BLaER1 (cell line): ENCODE results near the gene UNC13D.
A peak's percentile ranks its signal among the peaks of the same experiment; 100 is the strongest.
"Not testable (repeated sequence)": the region's sequence is repeated elsewhere in the genome, so short reads cannot be mapped to it uniquely, and the experiment has no call there.

Experiments used
- H3K27ac ChIP-seq: shearing (Covaris generic); formaldehyde crosslinking; 2 replicates; pipeline ENCODE4 v1.8.1; 2022
- H3K27me3 ChIP-seq: shearing (Covaris generic); formaldehyde crosslinking; 2 replicates; pipeline ENCODE4 v1.8.1; 2022
- H3K36me3 ChIP-seq: shearing (Covaris generic); formaldehyde crosslinking; 2 replicates; pipeline ENCODE4 v1.8.1; 2022
- H3K4me1 ChIP-seq: shearing (Covaris generic); formaldehyde crosslinking; 2 replicates; pipeline ENCODE4 v1.8.1; 2022
- H3K4me2 ChIP-seq: shearing (Covaris generic); formaldehyde crosslinking; 2 replicates; pipeline ENCODE4 v1.8.1; 2022
- H3K4me3 ChIP-seq: shearing (Covaris generic); formaldehyde crosslinking; 2 replicates; pipeline ENCODE4 v1.8.1; 2022
- H3K9ac ChIP-seq: shearing (Covaris generic); formaldehyde crosslinking; 2 replicates; pipeline ENCODE4 v1.8.1; 2022
- H3K9me3 ChIP-seq: shearing (Covaris generic); formaldehyde crosslinking; 2 replicates; pipeline ENCODE4 v1.8.1; 2022
- H4K20me1 ChIP-seq: shearing (Covaris generic); formaldehyde crosslinking; 2 replicates; pipeline ENCODE4 v1.8.1; 2022
- Cebpa-rat ChIP-seq: shearing (Covaris generic); IDR thresholded peaks from 2 replicates; pipeline ENCODE4 v1.8.1; 2022

The UNC13D gene

GRCh38 chr17:75784473-75785015 is 59.7 kb downstream of the UNC13D start, which contains the start of gene UNK:
Gene UNK, plus strand, starts transcription at chr17:75784806. Its CDS starts 75 bp downstream, at chr17:75784881.
- no peak for TF ChIP-seq Cebpa-rat
- peak within 1 kb of the TSS; percentile 98 for H3K4me2 ChIP-seq
- H3K27me3 ChIP-seq: no peaks in the 10 kb centered on the region

GRCh38 chr17:75783803-75784472 is 60.3 kb downstream of the UNC13D start:
- Histone ChIP-seq H3K27me3 (no peaks in the 10 kb centered on the region), H3K9ac (peak overlapping the region; percentile 99), H3K4me1 (peaks cover 64% of the 10 kb centered on the region)

More at GRCh38 chr17:75784473-75785015, 59.7 kb downstream of the UNC13D start, which contains the start of gene UNK:
- H4K20me1 ChIP-seq: peaks cover 14% of the 10 kb centered on the region
- H3K4me1 ChIP-seq: peaks cover 64% of the 10 kb centered on the region
- peak within 1 kb of the TSS; percentile 99 for H3K9ac ChIP-seq
- H3K27ac ChIP-seq: peak within 1 kb of the TSS; percentile 100
- peaks cover 23% of the 10 kb centered on the region; the same call in 1 of the 2 replicates for H3K36me3 ChIP-seq
- peak within 1 kb of the TSS; percentile 79 for H3K4me3 ChIP-seq
- no peaks in the 10 kb centered on the region for H3K9me3 ChIP-seq

GRCh38 chr17:75783069-75783783 is 61.0 kb downstream of the UNC13D start:
- Histone ChIP-seq H3K9me3 (no peaks in the 10 kb centered on the region; the same call in 1 of the 2 replicates), H3K4me3 (no peak overlapping the region), H3K4me1 (peaks cover 64% of the 10 kb centered on the region), H3K27me3 (no peaks in the 10 kb centered on the region), H3K4me2 (peak overlapping the region; percentile 98), H3K9ac (peak overlapping the region; percentile 99), H3K27ac (peak overlapping the region; percentile 100), H4K20me1 (peaks cover 15% of the 10 kb centered on the region), H3K36me3 (peaks cover 23% of the 10 kb centered on the region)
- no peak for TF ChIP-seq Cebpa-rat

More at GRCh38 chr17:75783803-75784472, 60.3 kb downstream of the UNC13D start:
- Histone ChIP-seq H4K20me1 (peaks cover 15% of the 10 kb centered on the region), H3K4me3 (peak overlapping the region; percentile 79), H3K36me3 (peaks cover 19% of the 10 kb centered on the region), H3K9me3 (no peaks in the 10 kb centered on the region), H3K27ac (peak overlapping the region; percentile 100), H3K4me2 (peak overlapping the region; percentile 98)
- TF ChIP-seq Cebpa-rat: no peak

- Histone ChIP-seq H4K20me1 (peaks cover 43% of the 10 kb centered on the region), H3K27me3 (no peaks in the 10 kb centered on the region), H3K4me1 (peaks cover 56% of the 10 kb centered on the region), H3K4me3 (no peak overlapping the region), H3K27ac (no peak overlapping the region), H3K36me3 (peaks cover 38% of the 10 kb centered on the region), H3K9ac (no peak overlapping the region), H3K9me3 (no peaks in the 10 kb centered on the region; the same call in 1 of the 2 replicates), H3K4me2 (peak overlapping the region; percentile 29; the same call in 1 of the 2 replicates)
- TF ChIP-seq Cebpa-rat: no peak
These were observed 64.0 kb downstream of the UNC13D start for GRCh38 chr17:75779987-75780889.

GRCh38 chr17:75779250-75779986 is 64.8 kb downstream of the UNC13D start:
- peaks cover 46% of the 10 kb centered on the region for H3K36me3 ChIP-seq
- TF ChIP-seq Cebpa-rat: no peak
- peak overlapping the region; percentile 87; the same call in 1 of the 2 replicates for H3K4me2 ChIP-seq
- peak overlapping the region; percentile 99 for H3K27ac ChIP-seq
- H4K20me1 ChIP-seq: peaks cover 51% of the 10 kb centered on the region
- no peaks in the 10 kb centered on the region; the same call in 1 of the 2 replicates for H3K9me3 ChIP-seq
- H3K4me1 ChIP-seq: peaks cover 56% of the 10 kb centered on the region
- H3K4me3 ChIP-seq: peak overlapping the region; percentile 96
- H3K27me3 ChIP-seq: no peaks in the 10 kb centered on the region
- H3K9ac ChIP-seq: peak overlapping the region; percentile 99

GRCh38 chr17:75778861-75779249 is 65.3 kb downstream of the UNC13D start:
- Histone ChIP-seq H3K4me3 (peak overlapping the region; percentile 96), H3K4me2 (peak overlapping the region; percentile 87), H3K9me3 (no peaks in the 10 kb centered on the region; the same call in 1 of the 2 replicates), H3K9ac (peak overlapping the region; percentile 99), H3K27ac (peak overlapping the region; percentile 99), H3K4me1 (peaks cover 52% of the 10 kb centered on the region), H3K36me3 (peaks cover 52% of the 10 kb centered on the region), H4K20me1 (peaks cover 57% of the 10 kb centered on the region), H3K27me3 (no peaks in the 10 kb centered on the region)
- TF ChIP-seq Cebpa-rat: no peak

- not testable (repeated sequence) for H3K27me3 ChIP-seq, H3K9me3 ChIP-seq
- Histone ChIP-seq H3K4me1 (peaks cover 46% of the 10 kb centered on the region), H3K4me3 (peak overlapping the region; percentile 96), H3K9ac (peak overlapping the region; percentile 99), H3K4me2 (peak overlapping the region; percentile 87), H4K20me1 (peaks cover 63% of the 10 kb centered on the region), H3K27ac (peak overlapping the region; percentile 99), H3K36me3 (peaks cover 58% of the 10 kb centered on the region)
These were observed 65.9 kb downstream of the UNC13D start for GRCh38 chr17:75778066-75778860.
